GM18873 (cell line): ENCODE results near the gene HTRA3.
"Not testable (repeated sequence)": the region's sequence is repeated elsewhere in the genome, so short reads cannot be mapped to it uniquely, and the experiment has no call there.

ENCODE experiments used
- ATAC-seq: cut with Tn5 transposase; IDR thresholded peaks from one replicate; pipeline ENCODE4 v1.9.1; 2021; ENCODE audit warnings: mild to moderate bottlenecking, moderate library complexity, moderate number of reproducible peaks; ENCODE audit not compliant: unreplicated experiment, low FRiP score

The HTRA3 gene

DNA sequence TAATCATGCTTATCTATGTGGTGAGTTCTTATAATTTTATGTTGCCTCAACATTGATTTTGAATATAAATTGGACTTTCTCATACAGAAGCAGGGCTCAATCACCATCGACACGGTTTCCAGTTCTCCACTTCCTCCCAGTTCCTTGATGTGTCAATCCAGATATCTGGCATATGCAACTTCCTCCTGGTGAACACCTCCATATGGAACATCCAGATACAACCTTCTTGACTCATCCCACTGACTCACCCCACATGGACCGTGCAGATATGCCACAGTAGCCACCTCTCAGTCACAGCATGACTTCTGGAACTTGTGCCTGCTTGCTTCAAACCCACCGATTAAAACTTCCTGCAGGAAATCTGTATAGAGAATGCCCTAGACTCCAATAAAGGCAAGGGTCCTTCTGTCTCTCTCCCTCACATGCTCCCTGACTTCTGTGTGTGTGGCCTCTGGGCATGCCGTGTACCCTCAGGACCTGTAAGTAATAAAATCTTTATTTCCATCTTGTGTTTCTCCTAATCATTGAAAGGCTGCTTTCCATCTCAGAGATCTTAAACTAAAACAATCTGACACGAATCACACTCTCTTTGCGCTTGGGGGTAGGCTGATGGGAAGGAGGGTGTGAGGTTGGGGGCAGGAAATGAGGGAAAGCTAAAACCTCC, 67.0 kb downstream of the HTRA3 start:
- ATAC-seq = no peak

DNA sequence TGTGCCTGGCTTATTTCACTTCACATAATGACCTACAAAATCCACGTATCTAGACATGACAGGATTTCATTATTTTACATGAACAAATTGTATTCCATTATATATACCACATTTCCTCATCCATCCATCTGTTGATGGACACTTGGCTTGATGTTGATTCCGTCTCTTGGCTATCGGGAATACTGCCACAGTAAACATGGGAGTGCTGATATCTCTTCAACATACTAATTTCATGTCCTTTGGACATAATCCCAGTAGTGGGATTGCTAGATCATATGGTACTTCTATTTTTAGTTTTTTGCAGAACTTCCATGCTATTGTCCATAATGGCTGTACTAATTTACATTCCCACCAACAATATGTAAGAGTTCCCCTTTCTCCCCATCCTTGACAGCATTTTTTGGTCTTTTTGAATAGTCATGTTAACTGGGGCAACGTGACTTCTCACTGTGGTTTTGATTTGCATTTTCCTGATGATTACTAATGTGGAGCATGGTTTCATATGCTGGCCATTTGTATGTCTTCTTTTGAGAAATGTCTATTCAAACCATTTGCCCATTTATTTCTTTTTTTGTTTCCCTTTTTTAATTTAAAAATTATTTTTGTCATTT, 68.9 kb downstream of the HTRA3 start:
- no peak for ATAC-seq

DNA sequence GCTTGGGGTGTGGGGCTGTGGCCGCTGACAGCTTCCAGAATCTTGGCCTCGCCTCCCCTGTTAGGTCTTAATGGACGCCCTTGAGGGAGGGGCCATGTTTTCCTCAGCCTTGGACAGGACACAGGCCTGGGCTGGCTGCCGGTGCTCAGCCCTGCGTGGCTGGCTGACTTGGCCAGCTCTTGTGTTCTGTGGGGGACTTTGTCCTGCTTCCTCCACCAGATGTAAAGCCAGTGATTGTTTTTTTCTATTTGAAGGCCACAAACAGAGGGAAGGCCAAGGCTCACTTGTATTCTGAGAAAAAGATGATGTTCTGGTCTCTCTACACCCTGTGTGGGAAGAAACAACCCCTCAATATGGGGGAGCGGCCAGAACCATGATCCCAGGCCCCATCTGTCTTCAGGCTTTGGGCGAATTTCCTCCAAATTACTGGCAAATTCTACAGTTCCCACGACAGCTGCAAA, 71.3 kb downstream of the HTRA3 start:
- no peak for ATAC-seq

DNA sequence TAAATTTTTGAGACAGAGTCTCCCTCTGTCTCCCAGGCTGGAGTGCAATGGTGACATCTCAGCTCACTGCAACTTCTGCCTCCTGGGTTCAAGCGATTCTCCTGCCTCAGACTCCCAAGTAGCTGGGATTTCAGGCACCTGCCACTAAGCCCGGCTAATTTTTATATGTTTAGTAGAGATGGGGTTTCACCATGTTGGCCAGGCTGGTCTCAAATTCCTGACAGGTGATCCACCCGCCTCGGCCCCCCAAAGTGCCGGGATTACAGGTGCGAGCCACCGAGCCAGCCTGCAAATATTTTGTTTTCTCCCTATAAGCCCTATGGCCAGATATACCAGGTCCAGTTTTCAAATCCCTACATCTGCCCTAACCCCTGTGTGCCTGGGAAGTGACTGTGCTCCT, 71.7 kb downstream of the HTRA3 start:
- not testable (repeated sequence) for ATAC-seq

DNA sequence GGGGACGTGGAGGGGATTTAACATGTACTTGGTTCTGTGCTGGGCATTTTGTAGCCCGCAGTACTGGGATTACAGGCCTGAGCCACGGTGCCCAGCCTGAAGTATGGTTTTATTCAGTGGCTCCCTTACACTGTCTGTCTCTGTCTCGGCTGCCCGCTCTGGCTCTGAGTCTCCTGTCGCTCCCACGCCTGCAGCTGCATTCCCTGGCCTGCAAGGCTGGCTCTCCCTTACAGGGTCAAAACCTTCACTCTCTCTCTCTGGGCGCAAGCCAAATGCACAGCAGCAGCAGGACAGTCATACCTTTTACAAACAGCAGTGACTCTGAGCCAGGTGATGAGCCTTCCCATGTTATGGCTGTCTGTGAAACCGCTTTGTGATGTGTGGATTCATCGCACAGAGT, 72.1 kb downstream of the HTRA3 start:
- ATAC-seq = no peak

DNA sequence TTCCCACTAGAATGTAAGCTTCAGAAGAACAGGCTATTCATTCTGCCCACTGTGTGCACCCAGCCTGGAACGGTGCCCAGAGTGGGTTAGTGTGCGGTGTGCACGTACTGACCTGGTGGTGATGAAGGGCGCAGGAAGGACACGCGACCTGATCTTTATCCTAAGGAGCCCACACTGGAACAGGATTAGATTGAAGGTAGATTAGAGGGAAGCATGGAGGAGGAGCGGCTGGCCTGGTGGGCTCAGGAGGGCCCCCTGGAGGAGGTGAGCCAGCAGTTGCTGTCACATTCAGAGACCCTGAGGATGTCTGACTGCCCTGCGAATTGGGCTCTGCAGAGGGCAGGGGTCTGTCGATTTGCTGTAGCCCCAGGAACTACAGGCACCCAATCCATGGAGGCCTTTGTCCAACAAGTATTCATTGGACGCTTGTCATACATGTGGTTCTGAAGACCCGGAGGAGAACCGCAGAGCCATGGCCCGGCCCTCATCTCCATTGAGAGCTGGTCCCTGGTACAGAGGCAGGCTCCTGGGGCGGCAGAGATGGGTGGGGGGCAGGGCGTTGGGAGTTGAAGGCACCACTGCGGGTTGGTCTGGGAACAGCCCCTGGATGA, 73.2 kb downstream of the HTRA3 start:
- no peak for ATAC-seq

DNA sequence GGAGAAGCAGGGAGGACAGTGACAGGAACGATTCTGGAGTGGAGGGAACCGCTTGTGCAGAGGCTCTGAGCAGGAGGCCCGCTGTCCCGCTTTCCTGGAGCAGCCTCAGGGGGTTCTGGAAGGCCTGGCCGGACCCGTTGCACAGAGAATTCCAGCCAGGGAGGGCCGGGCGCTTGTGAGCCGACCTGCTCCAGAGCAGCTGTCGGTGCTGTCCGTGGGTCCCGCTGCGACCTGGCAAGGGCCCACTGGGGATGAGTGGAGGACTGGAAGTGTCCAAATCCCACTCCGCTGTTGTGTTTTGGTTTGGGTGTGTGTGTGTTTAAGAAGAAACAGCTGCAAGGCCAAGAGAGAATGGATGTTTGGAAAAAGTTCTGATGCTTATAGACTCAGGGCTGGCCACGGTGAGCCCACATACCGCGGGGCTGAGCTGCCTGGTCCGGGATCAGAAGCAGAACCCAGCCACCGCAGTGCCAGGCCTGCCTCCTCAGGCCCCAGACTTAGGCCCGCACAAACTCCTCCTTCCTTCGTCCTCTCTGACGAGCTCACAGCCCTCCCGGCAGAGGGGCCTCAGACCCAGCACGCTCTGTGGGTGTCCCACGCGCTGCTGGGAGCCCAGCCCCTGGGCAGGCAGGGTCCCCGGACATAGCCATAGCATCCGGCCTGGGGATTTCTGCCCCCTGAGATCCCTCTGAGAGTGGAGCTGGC, 73.9 kb downstream of the HTRA3 start:
- no peak for ATAC-seq

DNA sequence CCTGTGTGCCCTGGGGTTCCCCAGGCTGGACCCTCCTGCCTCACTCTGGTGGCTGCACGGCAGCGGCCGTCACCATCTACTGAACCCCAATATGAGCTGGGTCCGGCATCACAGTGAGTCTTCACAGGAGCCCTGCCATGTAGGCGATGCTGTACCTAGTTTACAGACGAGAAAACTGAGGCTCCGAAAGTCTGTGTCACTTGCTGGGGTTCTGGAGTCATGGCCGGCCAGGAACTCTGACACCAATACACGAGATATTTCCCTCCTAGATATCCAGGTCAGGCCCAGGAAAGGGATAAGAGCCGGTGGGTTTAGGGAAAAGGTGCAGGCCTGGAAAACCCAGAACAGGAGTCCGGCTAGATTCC, 74.4 kb downstream of the HTRA3 start:
- ATAC-seq = no peak

DNA sequence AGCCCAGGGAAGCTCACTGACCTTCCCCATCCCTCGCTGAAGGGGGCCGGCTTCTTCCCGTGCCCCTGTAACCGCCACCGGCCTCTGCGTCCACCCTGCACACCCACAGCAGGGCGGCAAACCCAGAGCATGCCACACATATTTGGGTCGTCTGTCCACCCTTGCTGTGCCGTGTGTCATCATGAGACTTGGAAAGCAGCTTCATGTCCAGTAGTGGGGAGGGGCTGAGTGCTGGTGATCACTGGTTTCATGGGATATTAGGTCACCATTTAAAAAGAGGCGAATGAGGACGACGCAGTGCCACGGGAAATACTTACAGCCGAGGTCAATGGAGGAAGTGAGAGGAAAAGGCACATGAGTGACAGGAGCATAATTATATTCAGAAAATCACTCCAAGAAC, 74.8 kb downstream of the HTRA3 start:
- ATAC-seq = no peak

DNA sequence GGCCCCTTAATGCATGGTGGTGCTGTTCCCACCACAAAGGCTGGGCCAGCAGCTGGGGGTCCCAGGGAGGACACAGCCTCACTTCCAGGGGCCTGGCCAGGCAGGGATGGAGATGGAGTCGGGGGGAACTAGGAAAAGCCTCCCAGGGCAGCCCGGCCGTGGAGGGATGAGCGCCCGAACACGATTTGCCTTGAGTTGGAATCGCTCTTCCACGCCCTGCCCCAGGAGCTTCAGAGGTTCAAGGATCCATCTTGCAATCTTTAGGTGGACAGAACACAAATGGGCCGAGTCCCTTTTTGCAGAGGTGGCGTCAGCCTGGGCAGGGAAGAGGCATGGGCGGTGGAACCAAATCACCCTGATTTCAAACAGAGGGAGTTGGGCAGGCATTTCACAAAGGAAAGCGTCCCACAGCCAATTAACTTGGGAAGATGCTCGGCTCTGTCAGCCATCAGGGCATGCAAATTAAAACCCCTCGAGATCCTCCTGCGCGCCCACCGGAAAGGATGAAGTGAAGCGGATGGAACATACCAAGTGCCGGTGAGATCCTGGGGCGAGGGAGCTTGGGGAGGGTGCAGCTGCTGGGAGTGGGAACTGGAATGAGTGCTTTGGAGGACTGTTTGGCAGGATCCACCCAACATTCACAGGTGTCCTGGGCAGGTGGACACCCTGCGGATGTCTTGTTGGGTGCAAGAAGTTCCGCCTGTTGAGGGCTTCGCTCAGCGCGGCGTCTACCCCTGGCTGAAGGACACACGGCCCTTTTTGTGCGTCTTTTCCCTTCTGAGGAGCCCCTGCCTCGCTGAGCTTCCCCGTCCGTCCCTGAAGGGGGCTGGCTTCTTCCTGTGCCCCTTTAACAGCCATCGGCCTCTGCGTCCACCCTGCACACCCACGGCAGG, 75.7 kb downstream of the HTRA3 start:
- no peak for ATAC-seq

DNA sequence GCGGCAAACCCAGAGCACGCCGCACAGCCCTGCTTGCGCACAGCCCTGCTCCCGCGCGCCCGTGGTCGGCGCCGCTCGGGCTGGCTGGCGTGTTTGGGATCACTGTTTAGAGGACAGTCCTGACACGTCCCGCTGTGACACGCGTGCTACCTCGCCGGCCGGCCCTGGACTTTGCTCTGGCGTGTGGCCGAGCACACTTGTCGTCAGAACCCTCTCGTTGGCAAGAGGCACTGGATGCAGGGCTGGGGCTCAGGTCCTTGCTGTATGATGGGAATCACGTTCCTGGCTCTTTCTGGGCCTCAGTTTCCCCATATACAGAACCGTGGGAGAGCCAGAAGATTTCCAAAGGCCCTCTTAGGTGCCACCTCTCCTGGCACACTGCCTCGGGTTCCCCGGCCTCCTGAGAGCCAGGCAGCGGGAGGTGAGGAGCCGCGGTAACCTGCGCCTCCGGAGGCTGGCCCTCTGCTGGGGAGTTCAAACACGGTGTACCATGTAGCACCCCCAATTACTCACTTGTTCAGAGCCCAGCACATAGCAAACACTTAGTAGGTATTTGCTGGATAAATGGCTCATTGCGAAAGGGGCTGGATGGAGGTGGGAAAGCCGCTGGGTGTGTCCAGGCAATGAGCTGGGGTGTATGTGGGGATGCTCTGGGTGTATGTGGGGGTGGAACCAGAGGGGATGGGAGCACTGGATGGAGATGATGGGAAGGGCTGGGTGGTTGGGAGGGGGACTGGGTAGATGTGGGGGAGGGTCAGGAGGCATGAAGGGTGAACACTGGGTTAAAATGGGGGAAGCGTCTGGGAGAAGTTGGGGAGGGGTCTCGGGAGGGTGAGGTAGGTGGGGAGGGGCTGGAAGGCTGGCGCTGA, 76.6 kb downstream of the HTRA3 start:
- ATAC-seq = no peak

DNA sequence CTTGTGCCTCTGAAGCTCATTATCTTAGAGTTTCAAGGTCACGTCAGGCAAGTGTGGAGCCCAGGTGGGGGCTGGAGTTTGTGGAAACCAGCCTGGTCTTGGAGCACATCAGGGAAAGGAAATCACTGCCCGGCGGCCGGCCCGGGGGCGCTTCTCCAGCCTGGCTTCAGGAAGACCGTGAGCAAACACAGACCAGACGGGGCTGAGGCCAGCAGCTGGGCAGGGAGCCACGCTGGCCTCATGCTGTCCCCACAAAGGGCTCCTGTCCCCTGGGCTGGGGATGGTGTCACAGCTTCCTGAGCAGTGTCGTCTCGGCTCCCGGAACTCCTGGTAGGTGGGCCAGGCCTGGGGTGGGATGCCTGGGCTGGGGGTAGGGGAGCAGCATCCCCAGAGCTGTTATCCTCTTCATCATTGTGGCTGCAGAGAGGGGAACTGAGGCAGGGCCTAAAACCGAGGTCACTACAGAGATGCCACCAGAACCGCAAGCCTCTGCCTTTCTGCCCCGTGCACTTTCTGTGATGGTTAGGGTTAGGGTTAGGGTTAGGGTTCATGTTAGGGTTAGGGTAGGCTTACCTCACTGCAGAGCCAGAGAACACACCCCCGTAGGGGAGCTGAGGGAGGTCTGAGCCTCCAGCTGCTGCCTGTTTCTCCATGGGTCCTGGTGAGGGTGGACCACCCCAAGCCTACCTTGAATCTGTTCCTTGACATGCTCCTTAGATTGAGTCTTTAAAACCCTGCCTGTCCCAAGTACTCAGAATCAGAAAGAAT, 77.5 kb downstream of the HTRA3 start:
- no peak for ATAC-seq

DNA sequence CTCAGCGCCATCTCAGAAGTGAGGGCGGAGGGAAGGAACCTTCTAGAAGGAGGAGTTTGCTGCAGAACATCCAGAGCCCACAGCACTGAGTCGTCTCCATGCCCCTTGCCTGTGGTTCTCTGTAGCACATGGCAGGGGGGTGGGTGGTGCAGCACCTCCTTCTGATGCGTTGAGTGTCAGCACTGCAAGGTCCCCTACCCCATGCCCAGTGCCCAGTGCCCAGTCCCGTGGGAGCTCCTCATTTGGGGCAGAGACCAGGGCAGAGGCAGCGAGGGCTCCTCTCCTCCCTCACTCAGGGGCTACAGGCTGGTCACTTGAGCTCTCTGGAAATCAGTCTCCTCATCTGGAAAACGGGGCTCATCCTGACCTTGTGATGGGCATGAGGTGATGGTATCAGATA, 78.1 kb downstream of the HTRA3 start:
- no peak for ATAC-seq

DNA sequence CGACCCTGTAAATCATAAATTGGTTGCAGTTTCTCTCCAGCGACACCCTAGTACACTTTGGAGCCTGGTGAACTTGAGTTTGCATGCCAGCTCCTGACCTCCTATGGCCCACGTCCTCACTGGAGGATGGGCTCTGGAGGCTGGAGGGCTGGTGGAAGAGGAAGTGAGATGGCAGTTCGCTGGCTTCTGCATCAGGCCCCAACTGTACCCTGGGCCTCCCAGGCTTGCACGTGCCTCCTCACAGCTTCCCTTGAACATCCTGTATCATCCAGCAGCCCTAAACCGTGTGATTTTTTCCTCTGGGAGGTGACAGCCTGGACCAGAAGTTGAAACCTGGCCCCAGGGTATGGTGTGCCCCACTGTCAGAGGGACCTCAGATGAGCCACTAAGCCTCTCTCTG, 78.5 kb downstream of the HTRA3 start:
- no peak for ATAC-seq

DNA sequence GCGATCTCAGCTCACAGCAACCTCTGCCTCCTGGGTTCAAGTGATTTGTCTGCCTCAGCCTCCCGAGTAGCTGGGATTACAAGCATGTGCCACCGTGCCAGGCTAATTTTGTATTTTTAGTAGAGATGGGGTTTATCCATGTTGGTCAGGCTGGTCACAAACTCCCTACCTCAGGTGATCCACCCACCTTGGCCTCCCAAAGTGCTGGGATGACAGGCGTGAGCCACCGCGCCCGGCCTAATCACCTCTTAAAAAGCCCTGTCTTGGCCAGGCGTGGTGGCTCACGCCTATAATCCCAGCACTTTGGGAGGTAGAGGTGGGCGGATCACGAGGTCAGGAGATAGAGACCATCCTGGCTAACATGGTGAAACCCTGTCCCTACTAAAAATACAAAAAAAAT, 79.7 kb downstream of the HTRA3 start:
- not testable (repeated sequence) for ATAC-seq

DNA sequence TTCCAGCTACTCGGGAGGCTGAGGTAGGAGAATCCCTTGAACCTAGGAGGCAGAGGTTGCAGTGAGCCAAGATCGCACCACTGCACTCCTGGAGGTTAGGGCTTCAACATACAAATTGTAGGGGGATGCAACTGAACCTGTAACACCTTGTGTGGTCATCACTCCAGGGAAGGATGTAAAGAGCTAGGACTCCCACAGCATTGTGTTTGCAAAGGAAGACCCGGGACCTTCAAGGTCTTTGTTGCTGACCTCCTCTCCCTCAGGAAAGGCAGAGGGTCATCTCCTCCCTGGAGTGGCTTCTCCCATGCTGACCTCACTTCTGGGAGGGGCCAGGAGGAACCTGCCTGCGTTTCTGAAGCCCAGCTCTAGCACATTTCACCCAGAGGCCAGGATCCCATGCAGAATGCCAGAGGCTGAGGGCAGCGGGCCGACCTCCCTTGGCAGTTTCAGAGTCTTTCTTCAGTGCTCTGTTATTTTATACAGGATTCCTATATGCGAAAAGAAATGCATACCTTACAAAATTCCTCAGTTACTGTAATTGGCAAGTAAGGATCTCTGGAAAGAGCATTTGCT, 80.2 kb downstream of the HTRA3 start:
- ATAC-seq = no peak

DNA sequence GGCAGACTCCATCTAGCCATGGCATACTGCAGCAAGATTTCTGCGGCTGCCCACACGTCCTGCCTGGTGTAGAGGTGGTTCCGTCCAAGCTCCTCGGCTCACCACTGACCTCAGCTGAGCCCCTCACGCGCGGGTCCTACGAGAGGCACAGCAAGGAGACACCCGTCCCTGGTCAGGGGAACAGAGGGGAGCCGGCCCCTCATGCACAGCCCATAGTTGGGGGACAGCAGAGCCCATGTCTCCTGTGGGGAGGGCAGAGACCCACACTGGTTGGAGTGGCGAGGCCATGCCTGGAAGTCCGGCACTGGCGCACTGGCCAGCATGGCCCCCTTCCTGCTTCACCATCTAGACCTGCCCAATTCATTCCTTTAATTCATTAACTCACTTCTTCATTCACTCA, 80.8 kb downstream of the HTRA3 start:
- no peak for ATAC-seq

DNA sequence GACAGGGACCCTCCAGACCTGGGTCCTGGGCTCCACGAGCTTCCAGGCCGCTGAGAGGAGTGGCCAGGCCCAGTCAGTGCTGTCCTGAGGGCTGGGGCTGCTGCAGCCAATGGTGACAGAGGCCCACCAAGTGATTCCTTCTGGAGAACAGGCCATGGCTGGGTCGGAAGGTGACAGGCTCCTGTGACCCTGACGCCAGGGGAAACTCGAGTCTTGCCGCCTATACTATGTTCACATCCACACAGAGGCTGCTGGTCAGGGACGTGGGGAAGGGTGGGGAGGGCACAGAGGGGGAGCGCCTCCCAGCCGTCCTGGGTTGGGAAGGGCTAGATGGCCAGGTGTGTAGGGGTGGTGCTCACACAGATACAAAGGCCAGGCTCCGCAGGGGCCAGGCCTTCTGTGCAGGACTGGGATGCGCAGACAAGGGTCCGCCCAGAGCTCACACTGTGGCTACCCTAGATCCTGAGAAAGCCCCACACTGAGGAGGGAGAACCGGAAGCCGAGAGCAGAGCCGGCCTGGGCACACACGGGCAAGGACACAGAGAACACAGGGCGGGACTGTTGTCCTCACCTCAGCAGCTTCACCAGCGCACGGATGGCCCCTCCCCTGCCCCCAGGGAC, 81.4 kb downstream of the HTRA3 start:
- ATAC-seq = no peak
